Kidney epithelial cell (primary cell): ENCODE data around the gene VPS13D. TPM values are rescaled to one million over a fixed set of nuclear protein-coding genes. Genes with fewer than 3 reads are reported as not detected.

Experiments used
- DNase-seq: peaks from one replicate; pipeline ENCODE4 v3.0.0-alpha.2; 2010; ENCODE audit warnings: low read depth
- H3K27me3 ChIP-seq: 2 replicates; pipeline ENCODE4 v1.6.0; 2011; ENCODE audit warnings: low read length; ENCODE audit not compliant: control insufficient read depth, insufficient read depth
- H3K36me3 ChIP-seq: 2 replicates; pipeline ENCODE4 v1.5.1; 2011; ENCODE audit warnings: low read length; ENCODE audit not compliant: control insufficient read depth, insufficient read depth
- H3K4me3 ChIP-seq: 2 replicates; pipeline ENCODE4 v1.5.1; 2011; ENCODE audit warnings: low read depth, mild to moderate bottlenecking, control low read depth, low read length
- total RNA-seq: library from RNA; depleted of rRNA; stranded (reverse); fragments of >200 nt; gene quantifications from 2 replicates; pipeline ENCODE4 v1.2.3, GENCODE V29; 2015
- TF ChIP-seq, protein P1 (sequence below): IDR thresholded peaks from 2 replicates; pipeline ENCODE4 v1.5.1; 2011; ENCODE audit warnings: mild to moderate bottlenecking, moderate library complexity, low read length, control low read depth, inconsistent platforms; ENCODE audit not compliant: insufficient read depth, poor library complexity, severe bottlenecking

The VPS13D gene
- total RNA-seq, 1 donor from 2014 or later, result 22.2 TPM

DNA sequence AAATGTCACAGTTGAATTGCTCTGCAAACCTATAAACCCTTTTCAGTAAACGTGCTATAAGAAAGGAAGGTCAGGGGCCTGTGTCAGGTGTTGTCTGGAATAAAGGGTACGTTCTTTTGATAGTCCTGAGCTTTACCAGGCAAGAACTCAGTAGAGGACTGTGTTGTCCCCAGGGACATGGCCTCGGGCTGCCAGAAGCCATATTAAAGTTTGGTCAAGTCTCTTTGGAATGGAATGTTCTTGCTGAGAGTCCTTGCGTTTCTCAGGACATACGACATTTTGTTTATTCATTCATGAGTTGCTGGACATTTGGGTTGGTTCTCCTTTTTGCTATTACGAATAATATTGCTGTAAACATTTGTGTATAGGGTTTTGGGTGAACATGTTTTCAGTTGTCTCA lies 16.8 kb downstream of the VPS13D start:
- no peak overlapping the region for H3K4me3 ChIP-seq
- DNase-seq, result no peak
- TF ChIP-seq, protein P1, sequence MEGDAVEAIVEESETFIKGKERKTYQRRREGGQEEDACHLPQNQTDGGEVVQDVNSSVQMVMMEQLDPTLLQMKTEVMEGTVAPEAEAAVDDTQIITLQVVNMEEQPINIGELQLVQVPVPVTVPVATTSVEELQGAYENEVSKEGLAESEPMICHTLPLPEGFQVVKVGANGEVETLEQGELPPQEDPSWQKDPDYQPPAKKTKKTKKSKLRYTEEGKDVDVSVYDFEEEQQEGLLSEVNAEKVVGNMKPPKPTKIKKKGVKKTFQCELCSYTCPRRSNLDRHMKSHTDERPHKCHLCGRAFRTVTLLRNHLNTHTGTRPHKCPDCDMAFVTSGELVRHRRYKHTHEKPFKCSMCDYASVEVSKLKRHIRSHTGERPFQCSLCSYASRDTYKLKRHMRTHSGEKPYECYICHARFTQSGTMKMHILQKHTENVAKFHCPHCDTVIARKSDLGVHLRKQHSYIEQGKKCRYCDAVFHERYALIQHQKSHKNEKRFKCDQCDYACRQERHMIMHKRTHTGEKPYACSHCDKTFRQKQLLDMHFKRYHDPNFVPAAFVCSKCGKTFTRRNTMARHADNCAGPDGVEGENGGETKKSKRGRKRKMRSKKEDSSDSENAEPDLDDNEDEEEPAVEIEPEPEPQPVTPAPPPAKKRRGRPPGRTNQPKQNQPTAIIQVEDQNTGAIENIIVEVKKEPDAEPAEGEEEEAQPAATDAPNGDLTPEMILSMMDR, result no peak
- H3K36me3 ChIP-seq, result peaks cover 3% of the 10 kb centered on the region
- no peaks in the 10 kb centered on the region for H3K27me3 ChIP-seq

DNA sequence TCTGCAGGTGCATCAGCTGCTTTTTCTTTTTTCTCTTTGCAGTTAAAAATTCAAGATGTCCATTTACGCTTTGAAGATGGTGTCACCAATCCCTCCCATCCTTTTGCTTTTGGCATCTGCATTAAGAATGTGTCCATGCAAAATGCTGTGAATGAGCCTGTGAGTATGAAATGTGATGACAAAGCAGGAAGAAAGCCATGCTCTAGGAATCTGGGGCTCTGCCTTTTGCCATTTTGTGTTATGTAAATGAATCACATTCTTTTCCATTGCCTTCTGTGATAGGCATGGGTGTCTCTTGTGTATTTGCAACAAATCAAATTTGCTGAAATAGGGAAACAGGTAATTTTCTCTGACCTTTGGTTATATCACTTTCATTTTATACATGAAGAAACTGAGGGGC lies 19.4 kb downstream of the VPS13D start:
- H3K27me3 ChIP-seq, result no peaks in the 10 kb centered on the region
- H3K4me3 ChIP-seq, result no peak overlapping the region
- TF ChIP-seq, protein P1, result no peak
- H3K36me3 ChIP-seq, result peaks cover 2% of the 10 kb centered on the region
- no peak for DNase-seq

DNA sequence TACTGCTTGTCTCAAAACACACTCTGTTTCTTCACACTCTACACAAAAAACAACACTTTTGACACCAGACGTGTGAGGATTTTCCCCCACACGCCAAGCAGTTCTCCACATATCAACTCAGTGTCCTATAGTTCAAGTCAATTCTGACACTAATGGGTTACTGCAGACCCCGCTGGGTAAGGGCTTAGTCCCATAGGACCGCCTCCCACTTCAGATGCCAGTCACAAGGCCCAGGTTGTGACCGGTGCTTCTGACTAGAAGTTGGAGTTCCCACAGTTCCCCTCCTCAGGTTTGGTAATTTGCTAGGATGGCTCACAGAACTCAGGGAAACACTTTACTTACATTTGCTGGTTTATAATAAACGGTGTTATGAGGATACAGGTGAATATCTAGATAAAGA lies 19.9 kb downstream of the VPS13D start:
- Histone ChIP-seq H3K36me3 (no peaks in the 10 kb centered on the region), H3K27me3 (no peaks in the 10 kb centered on the region), H3K4me3 (no peak overlapping the region)
- TF ChIP-seq, protein P1, result no peak
- no peak for DNase-seq

DNA sequence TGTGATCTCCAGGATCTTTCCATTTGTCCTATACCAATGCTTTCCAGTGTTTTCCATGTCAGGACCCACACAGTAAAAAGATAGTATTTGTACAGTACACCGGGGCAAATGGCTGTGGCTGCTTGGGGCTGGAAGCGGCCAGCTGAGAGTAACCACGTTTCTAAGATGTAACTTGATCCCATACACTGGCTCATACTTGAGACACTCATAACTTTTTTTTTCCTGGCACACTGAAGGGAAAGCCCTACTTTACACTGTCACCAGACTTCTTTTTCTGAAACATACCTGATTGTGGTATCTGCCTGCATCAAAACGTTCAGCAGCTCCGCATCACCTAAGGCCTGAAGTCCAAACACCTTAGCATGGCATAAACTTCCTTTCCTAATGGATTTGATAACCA lies 21.6 kb downstream of the VPS13D start:
- Histone ChIP-seq H3K4me3 (no peak overlapping the region), H3K36me3 (peaks cover 2% of the 10 kb centered on the region), H3K27me3 (no peaks in the 10 kb centered on the region)
- TF ChIP-seq, protein P1, result no peak
- no peak for DNase-seq

DNA sequence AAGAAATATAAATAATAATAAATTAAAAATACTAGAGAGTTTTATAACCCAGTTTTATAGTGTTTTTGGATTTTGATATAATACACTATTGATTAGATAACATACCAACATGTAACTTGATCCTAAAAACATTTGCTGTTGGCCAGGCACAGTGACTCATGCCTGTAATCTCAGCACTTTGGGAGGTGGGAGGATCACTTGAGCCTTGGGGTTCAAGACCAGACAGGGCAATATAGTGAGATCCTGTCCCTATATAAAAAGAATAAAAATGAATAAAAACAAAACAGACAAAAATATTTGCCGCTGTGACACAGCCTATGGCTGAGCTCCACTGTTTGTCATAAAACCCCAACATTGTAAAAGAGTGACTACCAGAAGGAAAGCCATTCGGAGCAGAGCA lies 26.1 kb downstream of the VPS13D start:
- H3K4me3 ChIP-seq, result no peak overlapping the region
- DNase-seq, result no peak
- H3K36me3 ChIP-seq, result peaks cover 2% of the 10 kb centered on the region
- TF ChIP-seq, protein P1, result no peak
- H3K27me3 ChIP-seq, result no peaks in the 10 kb centered on the region

DNA sequence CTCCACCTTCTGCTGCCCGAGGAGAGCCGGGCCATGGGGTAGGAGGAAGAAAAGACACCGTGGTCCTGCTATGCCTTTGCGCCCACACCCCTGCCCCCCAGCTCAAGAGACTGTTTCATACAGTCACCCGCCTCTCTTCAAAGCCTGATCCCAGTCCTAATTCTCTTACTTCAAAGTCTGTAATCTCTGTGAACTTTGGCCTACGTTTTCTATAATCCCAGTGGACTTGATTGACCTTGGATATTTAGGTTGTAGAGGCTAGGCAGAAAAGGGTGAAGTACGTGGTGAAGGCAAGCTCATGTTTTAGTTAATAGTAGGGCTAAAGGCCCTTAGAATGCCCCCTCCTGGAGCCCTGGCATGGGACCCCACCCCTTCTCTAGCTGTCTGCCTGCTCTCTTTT lies 28.4 kb downstream of the VPS13D start:
- H3K36me3 ChIP-seq, result peaks cover 2% of the 10 kb centered on the region

More for the DNA sequence above, 28.4 kb downstream of the VPS13D start:
- TF ChIP-seq, protein P1, result no peak
- no peaks in the 10 kb centered on the region for H3K27me3 ChIP-seq
- H3K4me3 ChIP-seq, result no peak overlapping the region
- DNase-seq, result no peak
